ENCODE measurements around the gene LIG1.

LIG1 gene

DNA sequence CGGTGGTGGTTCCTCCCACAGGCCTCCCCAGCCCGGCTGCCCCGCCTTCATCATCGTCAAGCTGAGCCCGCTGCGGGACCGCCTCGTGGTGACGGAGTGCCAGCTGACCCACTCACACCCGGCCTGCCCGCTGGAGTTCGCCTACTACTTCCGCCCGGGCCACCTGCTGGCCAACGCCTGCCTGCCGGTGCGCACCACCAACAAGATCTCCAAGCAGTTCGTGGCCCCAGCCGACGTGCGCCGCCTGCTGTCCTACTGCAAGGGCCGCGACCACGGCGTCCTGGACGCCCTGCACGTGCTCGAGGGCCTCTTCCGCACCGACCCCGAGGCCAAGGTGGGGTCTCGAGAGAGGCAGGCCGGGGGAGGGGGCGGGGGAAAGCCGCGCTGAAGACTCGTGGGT lies 12.3 kb upstream of the LIG1 start:
- no peak for DNase-seq (ENCODE audit: low read depth, low spot score)

DNA sequence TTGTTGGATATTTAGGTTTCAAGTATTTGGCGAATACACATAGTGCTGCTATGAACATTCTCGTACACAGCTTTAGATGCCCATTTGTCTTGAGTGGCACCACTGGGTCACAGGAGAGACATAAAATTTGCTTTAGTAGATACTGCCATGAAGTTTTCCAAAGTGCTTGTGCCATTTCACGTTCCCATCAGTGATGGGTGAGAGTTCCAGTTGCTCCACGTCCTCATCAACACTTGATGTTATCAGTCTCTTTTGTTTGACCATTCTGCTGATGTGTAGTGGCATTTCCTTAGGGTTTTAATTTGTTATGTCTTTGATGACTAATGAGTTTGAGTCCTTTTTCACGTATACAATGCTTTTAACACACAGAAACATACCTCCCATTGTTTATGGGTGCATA lies 11.4 kb upstream of the LIG1 start:
- DNase-seq (ENCODE audit: low read depth, low spot score), result no peak

DNA sequence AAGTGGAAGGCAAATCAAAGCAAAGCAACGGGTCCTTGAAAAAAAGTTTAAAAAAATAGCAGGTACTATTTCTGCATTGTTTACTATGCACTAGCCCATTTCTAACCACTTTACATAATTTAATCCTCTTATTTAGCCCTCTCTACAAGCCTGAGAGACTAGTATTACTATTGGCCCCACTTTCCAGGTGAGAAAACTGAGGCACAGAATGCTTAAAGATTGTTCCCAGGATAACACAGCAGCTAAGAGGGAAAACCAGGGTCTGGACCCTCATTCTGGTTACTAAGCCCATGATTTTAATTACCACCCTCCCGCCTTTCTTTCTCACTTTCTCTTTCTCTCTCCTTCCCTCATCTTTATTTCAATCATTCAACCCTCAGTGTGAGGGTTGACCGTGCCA lies 6.1 kb upstream of the LIG1 start:
- DNase-seq (ENCODE audit: low read depth, low spot score), result no peak

DNA sequence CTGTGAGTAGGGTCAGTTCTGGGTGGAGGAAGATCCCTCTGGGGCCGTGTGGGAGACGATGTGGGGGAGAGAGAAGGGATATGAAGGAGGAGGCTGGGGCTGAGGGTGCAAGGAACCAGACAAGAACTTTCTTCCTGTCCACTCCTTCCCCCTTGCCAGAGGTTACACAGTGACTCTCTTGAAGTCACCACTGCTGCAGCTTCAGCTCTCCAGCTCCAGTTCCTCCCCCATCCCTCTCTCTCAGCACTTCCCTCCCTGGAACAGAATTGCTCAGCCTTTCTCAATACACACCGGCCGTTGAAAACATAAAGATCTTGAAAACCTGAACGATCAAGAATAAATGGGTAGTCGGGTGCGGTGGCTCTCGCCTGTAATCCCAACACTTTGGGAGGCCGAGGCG lies 5.4 kb upstream of the LIG1 start:
- no peak for DNase-seq (ENCODE audit: low read depth, low spot score)

DNA sequence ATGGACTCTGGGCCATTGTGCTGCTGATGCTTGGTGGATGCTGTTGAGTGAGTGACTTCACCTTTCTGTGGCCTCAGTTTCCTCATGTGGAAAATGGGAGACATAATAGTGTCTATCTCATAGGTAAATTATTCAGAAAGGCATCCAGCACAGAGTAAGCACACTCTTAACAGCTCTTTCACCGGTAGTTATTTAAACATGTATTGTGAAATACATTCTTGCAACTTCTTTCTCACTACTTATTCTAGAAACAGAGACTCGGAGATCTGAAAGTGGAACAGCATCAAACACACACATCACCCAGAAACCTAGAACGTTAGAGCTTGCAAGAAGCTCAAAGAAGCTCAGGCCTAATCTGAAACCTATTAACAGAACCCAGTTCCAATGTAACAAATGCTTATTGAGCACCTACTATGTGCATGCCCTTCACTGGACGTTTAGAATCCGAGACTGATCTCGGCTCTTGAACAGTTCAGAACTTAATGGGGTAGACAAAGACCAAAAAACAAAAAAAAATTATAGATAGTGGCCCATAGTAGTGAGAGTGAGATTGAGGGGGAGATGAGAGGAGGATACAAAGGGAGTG lies 4.4 kb upstream of the LIG1 start:
- no peak for DNase-seq (ENCODE audit: low read depth, low spot score)

DNA sequence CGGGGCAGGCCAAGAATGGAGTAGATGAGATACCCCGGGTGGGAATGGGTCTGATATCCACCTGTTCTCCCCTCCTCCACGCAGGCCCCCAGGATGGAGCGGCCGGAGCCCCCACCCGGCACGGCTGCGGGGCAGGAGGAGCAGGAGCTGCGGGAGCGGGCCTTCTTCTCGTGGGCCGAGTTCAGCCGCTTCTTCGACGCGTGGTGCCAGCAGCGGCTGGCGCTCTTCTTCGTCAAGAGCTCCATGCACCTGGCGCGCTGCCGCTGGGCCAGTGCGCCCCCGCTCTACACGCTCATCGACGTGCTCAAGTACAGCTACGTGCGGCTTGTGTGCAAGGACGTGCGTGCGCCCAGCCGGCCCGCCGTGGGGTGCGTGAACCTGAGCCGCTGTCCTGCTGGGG lies 1.6 kb upstream of the LIG1 start:
- DNase-seq (ENCODE audit: low read depth, low spot score), result no peak

DNA sequence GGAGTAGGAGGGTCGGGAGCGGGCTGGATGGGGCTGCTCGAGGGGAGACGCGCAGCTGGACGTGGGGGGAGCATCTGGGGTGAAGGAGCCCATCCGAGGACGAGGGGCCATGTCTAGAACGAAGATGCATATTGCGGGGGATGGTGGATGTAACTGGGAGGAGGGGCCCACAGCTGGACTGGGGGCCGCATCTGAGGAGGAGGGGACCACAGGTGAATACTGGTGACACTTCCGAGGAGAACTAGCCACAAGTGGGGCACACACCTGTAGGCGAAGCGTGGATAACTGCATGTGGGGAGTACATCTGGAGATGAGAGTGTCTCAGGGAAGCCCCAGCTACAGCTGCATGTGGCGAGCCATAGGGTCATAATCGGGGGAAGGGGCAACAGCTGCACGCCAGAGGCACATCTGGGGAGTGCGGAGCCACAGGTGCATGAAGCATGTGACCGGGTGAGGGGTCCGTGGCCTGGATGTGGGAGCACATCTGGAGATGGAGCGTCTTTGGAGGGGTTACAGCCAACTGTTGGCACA lies 738 bp upstream of the LIG1 start:
- no peak for DNase-seq (ENCODE audit: low read depth, low spot score)

DNA sequence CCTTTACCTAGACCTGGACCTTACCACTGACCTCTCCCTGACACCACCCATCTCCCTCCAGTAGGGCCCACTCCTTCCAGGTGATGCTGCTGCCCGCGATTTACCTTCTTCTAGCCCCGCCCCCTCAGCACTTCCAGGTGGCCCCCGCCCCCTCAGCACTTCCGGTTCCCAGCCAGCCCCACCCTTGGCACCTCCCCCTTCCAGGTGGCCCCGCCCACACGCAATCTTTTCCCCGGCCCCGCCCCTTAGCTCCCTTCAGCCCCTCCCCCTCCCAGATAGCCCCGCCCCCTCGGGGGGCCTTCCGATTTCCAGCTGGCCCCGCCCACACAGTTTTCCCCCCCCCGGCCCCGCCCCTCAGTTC lies 586 bp downstream of the LIG1 start:
- peak; percentile 78 for DNase-seq (ENCODE audit: low read depth, low spot score)

DNA sequence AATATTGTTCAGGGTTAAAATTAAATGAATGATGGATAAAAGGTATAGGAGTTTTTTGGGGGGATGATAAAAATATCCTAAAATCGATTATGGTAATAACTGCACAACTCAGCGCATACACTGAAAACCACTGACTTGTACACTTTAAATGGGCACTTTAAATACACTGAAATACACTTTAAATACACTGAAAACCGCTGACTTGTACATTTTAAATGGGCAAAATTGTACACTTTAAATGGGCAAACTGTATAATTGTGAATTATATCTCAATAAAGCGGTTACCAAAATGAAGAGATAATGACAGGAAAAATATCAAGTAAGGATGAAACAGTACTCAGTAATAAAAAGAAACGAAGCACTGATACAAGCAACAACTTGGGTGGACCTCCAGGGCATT lies 1.5 kb downstream of the LIG1 start:
- DNase-seq (ENCODE audit: low read depth, low spot score), result no peak

DNA sequence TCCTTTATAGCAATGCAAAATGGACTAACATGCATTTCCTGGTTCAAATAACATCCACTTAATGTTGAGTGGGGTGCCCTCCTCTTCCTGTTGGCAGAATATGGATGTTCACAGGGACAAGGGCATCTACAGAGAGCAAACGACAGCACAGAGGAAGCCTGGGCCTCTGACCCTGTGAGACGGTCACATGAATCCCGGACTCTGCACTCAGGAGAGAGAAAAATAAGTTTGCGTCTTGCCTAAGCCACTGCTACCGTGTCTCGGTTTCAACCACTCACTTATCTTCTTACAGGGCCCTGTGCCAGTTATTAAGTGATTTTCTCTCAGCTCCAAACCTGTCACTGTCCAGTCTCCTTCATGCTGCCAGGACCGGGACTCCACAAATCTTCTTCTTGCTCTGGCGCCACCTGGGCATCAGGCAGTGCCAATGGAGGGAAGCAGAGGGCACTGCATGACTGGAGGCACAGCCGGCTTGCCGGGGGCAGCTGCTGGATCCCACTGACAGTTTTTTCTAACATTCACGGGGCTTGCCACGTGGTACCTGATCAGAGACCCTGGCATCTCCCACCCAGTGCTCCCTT lies 11.8 kb downstream of the LIG1 start:
- DNase-seq (ENCODE audit: low read depth, low spot score), result no peak

DNA sequence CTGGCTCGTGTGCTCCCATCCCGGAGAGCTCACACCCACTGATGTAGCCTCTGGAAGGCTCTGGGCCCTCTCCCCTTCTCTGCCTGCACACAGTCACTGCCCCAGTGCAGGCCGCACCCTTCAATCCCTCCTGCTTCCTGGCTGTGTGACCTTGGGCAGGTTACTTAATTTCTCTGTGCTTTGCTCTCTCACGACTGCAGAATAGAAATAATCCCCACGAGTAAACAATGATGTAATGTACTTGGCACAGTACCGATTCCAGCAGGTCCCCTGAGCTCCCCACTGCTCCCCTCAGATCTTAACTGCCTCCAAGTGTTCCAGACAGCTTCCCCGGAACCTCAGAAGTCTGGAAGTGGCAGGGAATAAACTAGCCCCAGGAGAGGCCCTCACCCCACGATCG lies 16.1 kb downstream of the LIG1 start:
- DNase-seq (ENCODE audit: low read depth, low spot score), result no peak

DNA sequence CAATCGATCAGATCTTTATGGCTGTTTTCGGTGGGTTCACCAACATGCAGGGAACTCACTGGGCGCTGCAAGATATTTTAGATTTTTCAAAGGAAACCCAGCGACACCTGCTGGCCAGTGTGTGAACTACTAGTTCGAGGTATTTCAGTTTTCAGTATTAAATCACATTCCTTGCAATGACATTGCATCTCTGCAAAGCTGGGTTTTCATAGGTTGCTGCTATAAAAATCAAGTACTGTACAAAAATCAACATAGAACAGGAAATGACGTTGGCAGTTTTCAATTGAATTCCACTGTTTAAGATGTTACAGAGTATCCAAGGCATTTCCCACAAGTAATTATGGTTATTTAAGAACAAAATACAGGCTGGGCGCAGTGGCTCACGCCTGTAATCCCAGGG lies 17.6 kb downstream of the LIG1 start:
- DNase-seq (ENCODE audit: low read depth, low spot score), result peak; percentile 70

DNA sequence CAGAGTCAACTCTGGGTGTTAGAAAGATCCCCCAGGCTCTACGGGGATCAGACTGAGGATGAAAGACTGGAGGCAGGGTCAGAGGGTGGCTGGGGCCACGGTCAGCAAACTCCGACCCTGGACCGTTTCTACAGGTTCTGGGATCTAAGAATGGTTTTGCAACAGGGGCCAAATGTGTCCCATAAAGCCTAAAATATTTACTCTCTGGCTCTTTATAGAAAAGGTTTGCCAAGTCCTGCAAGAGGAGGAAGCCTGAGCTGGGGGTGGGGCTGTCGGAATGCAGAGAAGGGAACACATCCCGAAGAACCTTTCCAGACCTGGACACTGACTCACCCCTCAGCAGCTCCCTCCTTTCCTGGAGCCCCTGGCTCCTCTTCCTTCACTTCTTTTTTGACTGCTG lies 20.7 kb downstream of the LIG1 start:
- no peak for DNase-seq (ENCODE audit: low read depth, low spot score)

DNA sequence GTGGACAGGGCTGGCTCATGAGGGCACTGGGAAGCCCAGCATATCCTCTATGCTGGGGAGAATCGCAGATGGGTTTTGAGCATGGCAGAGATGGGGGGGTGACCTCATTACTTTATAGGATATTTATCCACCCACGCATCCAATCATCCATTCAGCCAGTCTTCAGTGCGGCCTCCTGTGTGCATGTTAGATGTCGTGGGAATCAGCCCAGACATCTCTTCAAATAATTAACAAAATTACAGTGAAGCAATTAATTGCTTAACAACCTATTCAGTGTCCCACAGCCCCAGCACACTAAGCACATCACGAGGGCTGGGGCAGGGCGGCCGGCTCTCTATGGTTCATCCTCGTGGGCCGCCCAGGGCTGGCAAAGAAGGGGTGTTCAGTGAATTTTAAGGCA lies 21.6 kb downstream of the LIG1 start:
- DNase-seq (ENCODE audit: low read depth, low spot score), result no peak

DNA sequence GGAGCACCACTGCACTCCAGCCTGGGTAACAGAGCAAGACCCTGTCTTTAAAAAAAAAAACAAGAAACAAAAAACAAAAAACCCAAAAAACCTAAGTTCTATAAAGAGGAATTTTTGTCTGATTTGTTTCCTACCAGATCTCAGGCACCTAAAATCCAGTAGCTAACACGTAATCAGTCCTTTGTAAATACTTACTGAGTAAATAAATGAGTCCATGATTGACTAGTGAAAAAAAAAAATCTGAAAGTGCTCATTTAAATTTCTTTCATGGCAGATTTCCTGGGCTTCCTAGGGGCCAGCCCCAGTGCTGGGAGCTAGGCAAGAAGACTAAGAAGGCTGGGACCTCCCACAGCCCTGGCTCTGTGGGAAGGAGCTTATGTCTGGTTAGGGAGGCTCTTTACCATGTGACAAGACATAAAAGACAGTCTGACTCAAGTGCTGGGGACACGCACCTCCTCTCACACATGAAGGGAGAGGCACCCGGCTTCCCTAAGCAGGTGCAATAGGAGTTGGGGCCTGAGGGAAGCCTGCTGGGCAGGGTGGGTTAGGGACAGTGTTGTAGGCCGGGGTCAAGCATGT lies 22.5 kb downstream of the LIG1 start:
- DNase-seq (ENCODE audit: low read depth, low spot score), result no peak

DNA sequence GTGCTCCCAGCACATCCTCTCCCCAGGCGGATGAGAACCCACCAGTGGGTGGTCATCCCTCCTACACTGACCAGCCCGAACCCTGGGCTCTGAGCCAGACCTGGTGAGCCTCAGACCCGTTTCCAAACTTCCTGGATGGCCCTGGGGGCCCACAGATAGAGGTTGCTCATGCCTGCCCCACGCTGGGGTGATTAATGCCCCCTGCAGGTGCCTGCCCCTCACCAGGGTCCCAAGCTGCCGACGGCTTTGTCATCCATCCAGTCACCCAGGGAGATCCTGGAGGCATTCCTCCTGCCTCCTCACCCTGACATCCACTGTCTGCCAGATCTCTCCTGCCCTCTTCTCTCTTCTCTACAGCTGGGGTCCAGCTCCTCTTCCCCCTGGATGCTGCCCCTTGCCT lies 31.1 kb downstream of the LIG1 start:
- DNase-seq (ENCODE audit: low read depth, low spot score), result no peak

DNA sequence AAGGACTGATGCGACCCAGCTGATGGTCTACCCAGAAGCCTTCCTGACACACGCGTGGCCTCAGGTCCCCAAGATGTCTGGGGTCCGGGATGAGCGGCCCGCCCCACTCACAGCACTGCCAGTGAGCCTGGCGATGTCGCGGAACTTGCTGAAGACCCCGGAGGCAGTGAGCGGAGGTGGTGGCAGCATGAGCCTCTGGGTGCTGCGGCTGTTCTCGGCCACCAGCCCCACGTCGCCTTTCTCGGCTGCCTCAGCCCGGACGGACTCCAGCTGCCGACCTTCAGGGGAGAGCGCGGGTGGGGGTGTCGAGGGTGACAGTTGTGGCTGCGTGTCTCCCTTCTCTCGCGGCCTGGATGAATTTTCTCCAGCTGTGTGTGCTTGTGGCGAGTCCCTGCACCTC lies 32.7 kb downstream of the LIG1 start:
- DNase-seq (ENCODE audit: low read depth, low spot score), result no peak

DNA sequence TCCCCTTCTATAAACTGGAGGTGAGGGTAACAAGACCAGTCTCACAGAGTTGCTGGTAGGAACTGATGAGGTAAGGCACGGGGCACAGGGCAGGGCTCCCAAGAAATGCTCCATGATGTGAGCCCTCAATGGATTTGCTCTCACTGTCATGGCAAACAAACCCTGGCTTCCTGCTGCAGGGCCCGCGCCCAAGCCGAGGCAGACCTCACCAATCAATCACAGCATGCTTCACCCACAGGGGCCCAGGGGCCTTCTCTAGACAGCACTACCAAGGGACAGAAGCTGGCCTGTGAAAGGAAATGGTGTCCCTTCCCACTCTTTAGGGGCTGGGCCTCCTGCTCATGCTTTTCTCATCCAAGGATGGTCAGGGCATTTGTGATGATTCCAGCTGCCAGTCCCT lies 33.6 kb downstream of the LIG1 start:
- DNase-seq (ENCODE audit: low read depth, low spot score), result no peak

DNA sequence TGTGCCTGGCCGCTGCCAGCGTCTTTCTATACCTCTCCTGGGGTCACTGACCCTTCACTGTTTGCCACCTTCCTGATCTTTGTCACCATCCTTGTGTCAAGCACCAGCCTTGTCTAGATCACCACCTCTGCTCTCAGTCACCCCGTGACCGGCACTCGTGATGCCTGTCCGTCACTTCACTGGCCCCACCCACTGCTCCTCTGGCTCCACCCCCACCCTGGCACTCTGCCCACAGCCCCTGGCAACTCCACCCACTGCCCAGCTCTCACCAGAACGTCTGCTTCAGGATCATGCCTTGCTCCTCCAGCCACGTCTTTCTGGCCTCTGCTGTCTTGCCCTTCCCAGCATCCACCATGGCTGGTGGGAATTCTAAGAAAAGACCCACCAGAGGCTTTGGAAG lies 34.7 kb downstream of the LIG1 start:
- DNase-seq (ENCODE audit: low read depth, low spot score), result no peak

DNA sequence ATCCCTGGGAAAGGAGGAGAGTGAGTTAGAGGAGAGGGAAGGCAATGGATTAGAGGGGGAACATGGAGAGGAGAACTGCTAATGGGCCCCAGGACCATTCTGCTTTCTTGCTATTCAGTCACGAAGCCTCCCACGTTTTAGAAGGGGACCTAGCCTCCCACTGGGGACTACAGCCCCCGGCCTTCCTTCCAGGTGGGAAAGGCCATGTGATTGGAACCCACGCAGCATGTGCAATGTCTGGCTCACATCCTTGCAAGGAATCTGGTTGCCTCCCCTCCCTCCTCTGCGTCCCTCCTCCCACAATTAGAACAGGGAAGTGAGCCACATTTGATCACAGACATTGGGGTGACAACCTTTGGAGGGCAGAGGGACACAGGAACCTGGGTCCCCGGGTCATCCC lies 37.0 kb downstream of the LIG1 start:
- no peak for DNase-seq (ENCODE audit: low read depth, low spot score)

DNA sequence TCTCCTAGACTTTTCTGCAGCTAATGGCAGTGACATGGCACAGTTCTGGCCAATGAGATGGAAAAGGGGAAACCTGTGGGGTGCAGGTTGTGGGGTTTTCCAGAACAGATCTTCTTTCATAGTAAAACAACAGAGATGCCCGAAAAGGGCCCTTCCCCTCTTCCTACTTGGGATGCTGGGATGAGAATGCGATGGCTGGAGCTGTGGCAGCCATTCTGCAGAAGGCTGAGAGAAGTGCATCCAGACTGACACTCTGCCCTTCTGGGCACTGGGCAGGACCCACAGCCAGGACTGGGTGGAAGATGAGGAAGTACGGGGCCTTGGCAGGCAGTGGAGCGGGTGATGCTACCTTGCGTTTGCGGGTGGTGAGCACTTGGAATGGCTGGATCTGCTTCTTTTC lies 42.6 kb downstream of the LIG1 start:
- no peak for DNase-seq (ENCODE audit: low read depth, low spot score)

DNA sequence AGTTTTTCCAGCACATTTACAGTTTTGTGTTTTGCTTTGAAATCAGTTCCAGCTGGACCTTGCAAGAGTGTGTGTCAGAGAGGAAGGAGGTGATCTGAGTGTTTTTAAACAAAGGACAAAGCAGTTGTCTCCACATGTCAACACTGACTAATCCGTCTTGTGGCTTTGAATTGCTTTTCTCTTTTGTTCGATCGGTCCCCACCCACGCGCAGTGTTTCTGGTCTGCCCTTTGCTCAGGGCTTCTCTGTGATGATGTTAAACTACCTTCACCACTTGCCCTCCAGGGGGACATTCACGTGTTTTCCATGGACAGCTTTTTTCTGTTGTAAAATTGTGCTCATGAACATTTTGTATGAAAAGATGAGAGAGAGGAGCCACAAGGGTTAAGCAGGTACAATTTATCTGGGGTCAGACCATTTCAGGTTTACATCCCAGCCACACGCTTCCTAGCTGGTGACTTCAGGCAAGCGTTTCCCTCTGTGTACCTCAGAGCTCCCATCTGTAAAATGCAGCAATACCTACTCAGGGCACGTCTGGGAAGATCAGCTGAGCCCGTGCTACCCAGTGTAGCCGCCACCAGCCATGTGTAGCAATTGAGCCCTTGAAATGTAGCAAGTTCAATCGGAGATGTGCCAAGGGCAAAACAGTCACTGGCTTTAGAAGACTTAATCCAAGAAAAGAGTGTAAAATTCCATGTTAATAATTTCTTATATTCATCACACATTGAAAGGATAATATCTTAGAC lies 46.1 kb downstream of the LIG1 start:
- DNase-seq (ENCODE audit: low read depth, low spot score), result peak; percentile 79

DNA sequence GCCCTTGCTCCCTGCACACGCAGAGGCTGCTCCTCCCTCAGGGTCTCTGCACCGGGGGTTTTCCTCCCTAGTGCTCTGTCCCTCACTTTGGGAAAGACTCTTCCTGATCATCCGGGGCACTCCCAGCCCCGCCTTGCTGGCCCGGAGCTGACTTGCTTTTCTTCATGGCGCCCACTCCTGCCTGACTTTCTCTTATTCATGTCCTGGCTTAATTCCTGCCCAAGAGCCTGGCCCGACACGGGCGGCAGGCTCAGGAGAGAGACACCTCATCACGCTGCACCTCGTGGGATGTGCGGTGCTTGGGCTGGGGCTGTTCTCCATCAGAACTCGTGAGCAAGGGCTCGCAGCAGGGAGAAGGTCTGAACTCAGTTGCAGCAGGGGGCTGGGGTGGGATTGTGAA lies 47.7 kb downstream of the LIG1 start:
- no peak for DNase-seq (ENCODE audit: low read depth, low spot score)

All from astrocyte of the hippocampus (primary cell).